ENCODE results near the gene ABCC1. TPM values are rescaled to one million over a fixed set of nuclear protein-coding genes. Genes with fewer than 3 reads are reported as not detected.
A peak's percentile ranks its signal among the peaks of the same experiment; 100 is the strongest.

The ABCC1 gene
- total RNA-seq, 1 experiment from 2014 or later: 46.3 TPM

DNA sequence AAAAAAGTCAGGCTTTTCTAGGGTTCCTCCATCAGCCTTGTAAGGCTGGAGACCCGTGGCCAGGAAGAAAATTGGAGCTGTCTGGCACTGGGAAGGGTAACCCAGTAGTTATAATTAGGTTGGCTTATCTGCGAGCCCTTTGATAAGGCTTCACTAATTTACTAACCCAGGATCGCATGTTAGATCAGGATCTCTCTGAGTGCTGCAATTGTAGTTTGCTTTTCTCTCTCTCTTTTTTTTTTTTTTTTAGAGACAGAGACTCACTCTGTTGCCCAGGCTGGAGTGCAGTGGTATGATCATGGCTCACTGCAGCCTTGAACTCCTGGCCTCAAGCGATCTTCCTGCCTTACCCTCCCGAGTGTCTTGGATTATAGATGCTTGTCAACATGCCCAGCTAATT, 17.0 kb downstream of the ABCC1 start:
- CTCF ChIA-PET: interaction anchor here (0.7 to 1.4 kb wide), 4 partner anchors 15 to 242 kb away, joined by 3 to 7 read pairs (median 3); no protein-coding TSS in a partner anchor
- Mint-ChIP-seq H3K9me3 (ENCODE audit: low read depth, unreplicated experiment) (peaks cover 15% of the 10 kb centered on the region), H3K4me3 (ENCODE audit: low read depth, unreplicated experiment) (peak overlapping the region; percentile 36), H3K36me3 (ENCODE audit: insufficient read depth, unreplicated experiment) (peaks cover 7% of the 10 kb centered on the region), H3K27ac (ENCODE audit: unreplicated experiment) (peak overlapping the region; percentile 77), H3K27me3 (ENCODE audit: unreplicated experiment) (no peaks in the 10 kb centered on the region), H3K4me1 (ENCODE audit: low read depth, unreplicated experiment) (peaks cover 20% of the 10 kb centered on the region)
- DNase-seq: no peak
- BruUV-seq (replicated peaks): no TSS peak
- TF ChIP-seq, protein P1, sequence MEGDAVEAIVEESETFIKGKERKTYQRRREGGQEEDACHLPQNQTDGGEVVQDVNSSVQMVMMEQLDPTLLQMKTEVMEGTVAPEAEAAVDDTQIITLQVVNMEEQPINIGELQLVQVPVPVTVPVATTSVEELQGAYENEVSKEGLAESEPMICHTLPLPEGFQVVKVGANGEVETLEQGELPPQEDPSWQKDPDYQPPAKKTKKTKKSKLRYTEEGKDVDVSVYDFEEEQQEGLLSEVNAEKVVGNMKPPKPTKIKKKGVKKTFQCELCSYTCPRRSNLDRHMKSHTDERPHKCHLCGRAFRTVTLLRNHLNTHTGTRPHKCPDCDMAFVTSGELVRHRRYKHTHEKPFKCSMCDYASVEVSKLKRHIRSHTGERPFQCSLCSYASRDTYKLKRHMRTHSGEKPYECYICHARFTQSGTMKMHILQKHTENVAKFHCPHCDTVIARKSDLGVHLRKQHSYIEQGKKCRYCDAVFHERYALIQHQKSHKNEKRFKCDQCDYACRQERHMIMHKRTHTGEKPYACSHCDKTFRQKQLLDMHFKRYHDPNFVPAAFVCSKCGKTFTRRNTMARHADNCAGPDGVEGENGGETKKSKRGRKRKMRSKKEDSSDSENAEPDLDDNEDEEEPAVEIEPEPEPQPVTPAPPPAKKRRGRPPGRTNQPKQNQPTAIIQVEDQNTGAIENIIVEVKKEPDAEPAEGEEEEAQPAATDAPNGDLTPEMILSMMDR (IDR thresholded peaks at IDR 0.05; ENCODE audit: unreplicated experiment): no peak
- intact Hi-C loops (cut with micrococcal nuclease; ENCODE audit: unreplicated experiment): no loop called here

DNA sequence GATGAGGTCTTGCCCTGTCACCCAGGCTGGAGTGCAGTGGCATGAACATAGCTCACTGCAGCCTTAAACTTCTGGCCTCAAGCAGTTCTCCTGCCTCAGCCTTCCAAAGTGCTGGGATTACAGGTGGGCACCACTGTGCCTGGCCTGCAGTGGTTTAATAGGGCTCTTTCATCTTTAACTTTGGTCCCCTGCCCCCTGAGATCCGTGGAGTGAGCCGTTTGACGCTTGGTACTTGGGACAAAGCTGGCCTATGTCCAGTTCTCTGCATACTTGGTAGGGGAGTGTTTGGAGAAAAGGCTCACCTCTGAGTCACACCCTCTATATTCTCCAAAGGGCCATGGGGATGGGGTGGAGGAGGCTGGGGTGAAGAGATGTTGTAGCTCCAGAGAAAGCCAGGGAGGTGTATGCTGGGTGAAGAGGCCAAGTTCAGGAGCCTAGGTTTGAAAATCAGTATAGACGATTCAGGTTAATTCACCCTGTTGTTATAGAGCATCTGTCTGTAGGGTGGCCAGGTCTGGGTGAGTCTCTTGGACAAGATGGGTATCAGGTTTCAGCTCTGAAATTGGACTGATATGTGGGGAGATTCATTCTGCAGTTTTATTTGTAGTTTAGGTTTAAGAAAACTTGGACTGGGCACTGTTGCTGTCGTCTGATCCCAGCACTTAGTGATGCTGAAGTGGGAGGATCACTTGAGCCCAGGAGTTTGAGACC, 17.6 kb downstream of the ABCC1 start:
- H3K27ac Mint-ChIP-seq (ENCODE audit: unreplicated experiment): peak overlapping the region; percentile 77
- BruUV-seq (replicated peaks): no TSS peak
- peak overlapping the region; percentile 36 for H3K4me3 Mint-ChIP-seq (ENCODE audit: low read depth, unreplicated experiment)
- H3K27me3 Mint-ChIP-seq (ENCODE audit: unreplicated experiment): no peaks in the 10 kb centered on the region
- peaks cover 7% of the 10 kb centered on the region for H3K36me3 Mint-ChIP-seq (ENCODE audit: insufficient read depth, unreplicated experiment)
- intact Hi-C loops (cut with micrococcal nuclease; ENCODE audit: unreplicated experiment): no loop called here
- TF ChIP-seq, protein P1 (IDR thresholded peaks at IDR 0.05; ENCODE audit: unreplicated experiment): no peak
- DNase-seq: peak; percentile 60
- H3K4me1 Mint-ChIP-seq (ENCODE audit: low read depth, unreplicated experiment): peaks cover 20% of the 10 kb centered on the region
- peaks cover 18% of the 10 kb centered on the region for H3K9me3 Mint-ChIP-seq (ENCODE audit: low read depth, unreplicated experiment)
- CTCF ChIA-PET: interaction anchor here (0.6 to 1.4 kb wide), 5 partner anchors 15 to 242 kb away, joined by 3 to 7 read pairs (median 3); no protein-coding TSS in a partner anchor

GRCh38 chr16:15967655-15968315, 18.4 kb downstream of the ABCC1 start:
- DNase-seq: no peak
- no TSS peak for BruUV-seq (replicated peaks)
- TF ChIP-seq, protein P1 (IDR thresholded peaks at IDR 0.05; ENCODE audit: unreplicated experiment): no peak
- CTCF ChIA-PET: interaction anchor here (1.4 kb wide), 1 partner anchor 17 kb away, joined by 7 read pairs; no protein-coding TSS in a partner anchor
- Mint-ChIP-seq H3K27me3 (ENCODE audit: unreplicated experiment) (no peaks in the 10 kb centered on the region), H3K4me1 (ENCODE audit: low read depth, unreplicated experiment) (peaks cover 20% of the 10 kb centered on the region), H3K36me3 (ENCODE audit: insufficient read depth, unreplicated experiment) (peaks cover 7% of the 10 kb centered on the region), H3K9me3 (ENCODE audit: low read depth, unreplicated experiment) (peaks cover 18% of the 10 kb centered on the region), H3K27ac (ENCODE audit: unreplicated experiment) (no peak overlapping the region), H3K4me3 (ENCODE audit: low read depth, unreplicated experiment) (no peak overlapping the region)
- intact Hi-C loops (cut with micrococcal nuclease; ENCODE audit: unreplicated experiment): no loop called here

DNA sequence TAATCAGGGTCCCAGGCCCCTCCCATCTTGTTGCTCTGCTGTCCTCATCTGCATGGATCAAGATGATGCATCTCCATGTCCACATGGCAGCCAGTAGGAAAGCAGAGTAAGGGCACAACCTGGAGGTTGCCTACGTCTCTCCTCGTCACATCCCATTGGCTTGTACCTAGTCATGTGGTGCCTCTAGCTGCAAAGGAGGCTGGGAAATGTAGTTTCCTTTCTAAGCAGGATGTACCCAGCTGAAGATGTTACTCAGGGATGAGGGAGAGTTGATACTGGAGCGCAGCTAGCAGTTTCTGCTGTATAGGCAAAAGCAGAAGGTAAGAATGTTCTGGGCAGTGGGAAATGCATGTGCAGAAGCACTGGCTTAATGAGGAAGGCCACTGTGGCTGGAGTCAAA, 20.8 kb downstream of the ABCC1 start:
- CTCF ChIA-PET: no interaction called here
- intact Hi-C loops (cut with micrococcal nuclease; ENCODE audit: unreplicated experiment): no loop called here
- Mint-ChIP-seq H3K4me3 (ENCODE audit: low read depth, unreplicated experiment) (no peak overlapping the region), H3K4me1 (ENCODE audit: low read depth, unreplicated experiment) (peaks cover 11% of the 10 kb centered on the region), H3K36me3 (ENCODE audit: insufficient read depth, unreplicated experiment) (peaks cover 7% of the 10 kb centered on the region), H3K27ac (ENCODE audit: unreplicated experiment) (no peak overlapping the region), H3K9me3 (ENCODE audit: low read depth, unreplicated experiment) (peaks cover 14% of the 10 kb centered on the region), H3K27me3 (ENCODE audit: unreplicated experiment) (no peaks in the 10 kb centered on the region)
- TF ChIP-seq, protein P1 (IDR thresholded peaks at IDR 0.05; ENCODE audit: unreplicated experiment): no peak
- BruUV-seq (replicated peaks): no TSS peak
- DNase-seq: no peak

Measured in Calu3 (cell line).